ENCODE data around the gene SPRYD4. TPM values are rescaled to one million over a fixed set of nuclear protein-coding genes. Genes with fewer than 3 reads are reported as not detected.

SPRYD4 gene
- total and polyA plus RNA-seq, 2 of the 4 experiments (the other 2 are of a cell fraction) = 1.7 to 1.8 TPM

GRCh38 chr12:56434828-56435227 lies 33.5 kb upstream of the SPRYD4 start:
- 93% methylated on average over 3 of the region's 6 CpGs; no CpG with 5 or more reads in 1 of the 2 experiments for whole genome bisulfite sequencing, 2 experiments (ENCODE audit: extremely low coverage in 2 of 2, insufficient read length in 1 of 2)
- Histone ChIP-seq H4K5ac (ENCODE audit: low read depth, low read length) (no peak overlapping the region), H3K18ac (ENCODE audit: low read depth, low read length) (no peak overlapping the region), H2BK5ac (ENCODE audit: low read depth, low read length, poor library complexity, severe bottlenecking) (no peak overlapping the region), H3K4me1 (ENCODE audit: control insufficient read depth, insufficient read depth, low read length) (no peaks in the 10 kb centered on the region), H4K91ac (ENCODE audit: insufficient read depth, low read depth, low read length) (no peak overlapping the region), H3K9me3 (ENCODE audit: control insufficient read depth, insufficient read depth, low read length) (no peaks in the 10 kb centered on the region), H2BK120ac (ENCODE audit: low read depth, low read length) (no peak overlapping the region), H3K56ac (ENCODE audit: extremely low read depth, insufficient read depth, low read length) (no peak overlapping the region), H3K79me1 (ENCODE audit: low read depth in 1 of 2, low read length in 2 of 2) (peaks cover 16 to 38% of the 10 kb centered on the region in 2 experiments; a peak in 3 of 4 replicates), H2AK9ac (replicated peaks; ENCODE audit: low read depth, low read length, poor library complexity) (no peak overlapping the region), H3K9me1 (ENCODE audit: insufficient read depth, low read length) (peaks cover 3% of the 10 kb centered on the region; the same call in 1 of the 2 replicates), H4K8ac (ENCODE audit: low read depth in 2 of 2, low read length in 2 of 2) (no peak overlapping the region), H4K20me1 (ENCODE audit: insufficient read depth, low read length) (no peaks in the 10 kb centered on the region), H2AK5ac (ENCODE audit: low read depth, low read length) (no peak overlapping the region), H3K14ac (replicated peaks; ENCODE audit: low read depth, low read length) (no peak overlapping the region), H3K27me3 (ENCODE audit: control insufficient read depth, insufficient read depth, low read length) (no peaks in the 10 kb centered on the region), H3K9ac (ENCODE audit: low read depth, low read length) (no peak overlapping the region), H3K36me3 (ENCODE audit: control insufficient read depth, insufficient read depth, low read length) (peaks cover 4% of the 10 kb centered on the region), H2AFZ (replicated peaks; ENCODE audit: low read length, poor library complexity) (no peak overlapping the region), H3K4me2 (ENCODE audit: low read depth, low read length) (no peak overlapping the region), H3K23ac (ENCODE audit: low read depth, low read length) (no peak overlapping the region), H2BK15ac (ENCODE audit: low read depth, low read length) (no peak overlapping the region), H3K27ac (ENCODE audit: insufficient read depth, low read length) (no peak overlapping the region), H3K4me3 (ENCODE audit: insufficient read depth, low read depth, low read length) (no peak overlapping the region), H3K4ac (ENCODE audit: low read depth, low read length) (no peak overlapping the region), H2BK20ac (ENCODE audit: low read depth, low read length) (no peak overlapping the region)
- CTCF ChIA-PET = no interaction called here
- POLR2A ChIA-PET (ENCODE audit: unreplicated experiment) = no interaction called here
- no TSS peak for BruUV-seq (replicated peaks)
- in situ Hi-C loops (cut with MboI; ENCODE audit: low sequenced_read_pairs) = no loop called here
- no peak for TF ChIP-seq ELK1 (IDR thresholded peaks at IDR 0.05; ENCODE audit: borderline replicate concordance, low read depth, low read length)
- TF ChIP-seq POLR2A (IDR thresholded peaks at IDR 0.05; ENCODE audit: low read depth, low read length) = no peak
- no peak for TF ChIP-seq FOS (IDR thresholded peaks at IDR 0.05; ENCODE audit: low read depth, low read length)
- no peak for TF ChIP-seq RCOR1 (IDR thresholded peaks at IDR 0.05; ENCODE audit: insufficient replicate concordance, low read length)
- no peak for TF ChIP-seq CEBPB (IDR thresholded peaks at IDR 0.05; ENCODE audit: low read depth, low read length)
- no peak for TF ChIP-seq MXI1 (IDR thresholded peaks at IDR 0.05; ENCODE audit: borderline replicate concordance, low read depth, low read length)
- TF ChIP-seq CHD1 (IDR thresholded peaks at IDR 0.05; ENCODE audit: low read depth, low read length) = no peak
- no peak for TF ChIP-seq MAZ (IDR thresholded peaks at IDR 0.05; ENCODE audit: borderline replicate concordance, low read depth, low read length)
- TF ChIP-seq BHLHE40 (IDR thresholded peaks at IDR 0.05; ENCODE audit: low read depth, low read length) = no peak
- TF ChIP-seq SMC3 (IDR thresholded peaks at IDR 0.05; ENCODE audit: low read depth, low read length) = no peak
- TF ChIP-seq RFX5 (IDR thresholded peaks at IDR 0.05; ENCODE audit: low read depth, low read length) = no peak
- no peak for TF ChIP-seq RAD21 (IDR thresholded peaks at IDR 0.05; ENCODE audit: low read length)
- TF ChIP-seq CTCF (conservative IDR thresholded peaks at IDR 0.05; ENCODE audit: low read depth, low read length) = no peak
- no peak for DNase-seq
- ATAC-seq (ENCODE audit: low read depth) = no peak
- intact Hi-C loops (cut with micrococcal nuclease) = loop anchor here (5.0 kb wide), 1 partner anchor 48 kb away; no protein-coding TSS in a partner anchor
- dilution Hi-C loops (cut with HindIII; ENCODE audit: low sequenced_read_pairs, unreplicated experiment) = no loop called here
